HepG2 (cell line): Measurements from ENCODE around the gene CXCR4. TPM values are rescaled to one million over a fixed set of nuclear protein-coding genes. Genes with fewer than 3 reads are reported as not detected.

Experiments used
- ATAC-seq: fragments of 200-7000 bp; cut with Tn5 transposase; 3 replicates; pipeline ENCODE4 v1.9.1; 2020; ENCODE audit warnings: mild to moderate bottlenecking, moderate library complexity
- BruUV-seq: library from RNA; stranded (reverse); fragments of 400-500 nt; replicated peaks from 2 replicates; lab custom pipeline; 2021; lab: Mats Ljungman, UMichigan
- CTCF ChIA-PET: fragments of 300-600 bp; formaldehyde crosslinking; extraction: SDS; loops from one replicate; lab custom pipeline; 2021; ENCODE audit warnings: low total read pairs, inconsistent platforms, low intra/inter-chr PET ratio; lab: Yijun Ruan, JAX
- POLR2A ChIA-PET: fragments of 350-600 bp; sonication (Branson Sonifier 250); formaldehyde crosslinking; loops from one replicate; lab custom pipeline; 2020; ENCODE audit warnings: antibody characterized with exemption, inconsistent platforms; lab: Yijun Ruan, JAX
- DNase-seq: peaks from one replicate; pipeline ENCODE4 v3.0.0-alpha.2; 2015; ENCODE audit warnings: low spot score
- FAIRE-seq: peaks from 3 replicates; lab custom pipeline; 2011; peaks lifted over from hg19 to GRCh38; lab: Jason Lieb, UNC
- H2AFZ ChIP-seq: one replicate; pipeline ENCODE4 v1.6.1; 2011; ENCODE audit warnings: low read length, inconsistent platforms
- H3K27ac ChIP-seq: fragments of 300-600 bp; 3 replicates; pipeline ENCODE4 v1.8.0; 2011; ENCODE audit warnings: mixed run types, mild to moderate bottlenecking, mixed read lengths, low read length, inconsistent platforms; ENCODE audit not compliant: insufficient read depth; ENCODE audit errors: extremely low read length
- H3K27me3 ChIP-seq, 2 experiments: fragments of 200-600 bp in 1 of 2; 2 replicates in 1 of 2; 3 replicates in 1 of 2; pipeline versions ENCODE4 v1.6.0 to v1.8.0; 2011; ENCODE audit warnings: low read length in 2 of 2, mild to moderate bottlenecking in 2 of 2, moderate library complexity in 2 of 2, inconsistent platforms in 1 of 2; ENCODE audit not compliant: insufficient read depth in 2 of 2, control insufficient read depth in 1 of 2
- H3K36me3 ChIP-seq, 2 experiments: fragments of 200-600 bp in 1 of 2; replicated peaks in 1 of 2; 2 replicates in 1 of 2; 3 replicates in 1 of 2; pipeline versions ENCODE4 v1.5.1 to v1.8.0; 2011; ENCODE audit warnings: low read length in 2 of 2, inconsistent platforms in 1 of 2; ENCODE audit not compliant: insufficient read depth in 2 of 2, control insufficient read depth in 1 of 2
- H3K4me1 ChIP-seq: 2 replicates; pipeline ENCODE4 v1.5.1; 2012; ENCODE audit warnings: low read length, inconsistent platforms; ENCODE audit not compliant: insufficient read depth
- H3K4me2 ChIP-seq: 2 replicates; pipeline ENCODE4 v1.6.0; 2011; ENCODE audit warnings: low read depth, low read length, inconsistent platforms
- H3K4me3 ChIP-seq, 3 experiments: fragments of 200-600 bp in 1 of 3; sonication (generic), shearing (Covaris generic) in 1 of 3; replicated peaks in 1 of 3; 2 replicates each; pipeline ENCODE4 v1.5.1; 2011 to 2016; ENCODE audit warnings: low read length in 3 of 3, inconsistent platforms in 2 of 3, low read depth in 2 of 3, mild to moderate bottlenecking in 2 of 3, control low read depth in 1 of 3, mixed read lengths in 1 of 3; ENCODE audit not compliant: insufficient read depth in 1 of 3
- H3K79me2 ChIP-seq: one replicate; pipeline ENCODE4 v1.6.1; 2011; ENCODE audit warnings: low read length, inconsistent platforms; ENCODE audit not compliant: insufficient read depth
- H3K9ac ChIP-seq: 2 replicates; pipeline ENCODE4 v1.6.0; 2011; ENCODE audit warnings: mild to moderate bottlenecking, low read depth, low read length, inconsistent platforms; ENCODE audit not compliant: insufficient read depth
- H3K9me3 ChIP-seq: 2 replicates; pipeline ENCODE4 v1.5.1; 2012; ENCODE audit warnings: mild to moderate bottlenecking, low read length
- H4K20me1 ChIP-seq: 2 replicates; pipeline ENCODE4 v1.6.0; 2011; ENCODE audit warnings: inconsistent platforms, mild to moderate bottlenecking, low read length, moderate library complexity; ENCODE audit not compliant: insufficient read depth
- AGO2 ChIP-seq: fragments of 200-400 bp; formaldehyde crosslinking; optimal IDR thresholded peaks from 2 replicates; pipeline ENCODE3; 2017; ENCODE audit warnings: mild to moderate bottlenecking, low read depth, low read length, moderate library complexity
- DPF2 ChIP-seq: sonication (generic); formaldehyde crosslinking; IDR thresholded peaks from 2 replicates; pipeline ENCODE4 v1.4.0; 2020; ENCODE audit warnings: mild to moderate bottlenecking, low read depth, missing genetic modification reagents, borderline replicate concordance
- MXD3 ChIP-seq: IDR thresholded peaks from 2 replicates; pipeline ENCODE4 v1.6.1; 2016; ENCODE audit warnings: mild to moderate bottlenecking, missing biosample characterization, missing genetic modification reagents
- NPAS2 ChIP-seq: sonication (generic); formaldehyde crosslinking; IDR thresholded peaks from 2 replicates; pipeline ENCODE4 v1.8.0; 2022; ENCODE audit warnings: mild to moderate bottlenecking, missing genetic modification reagents, borderline replicate concordance
- SIX1 ChIP-seq: sonication (generic); formaldehyde crosslinking; IDR thresholded peaks from 2 replicates; pipeline ENCODE4 v1.4.0; 2020; ENCODE audit warnings: missing genetic modification reagents, borderline replicate concordance
- SMAD1 ChIP-seq: sonication (generic); formaldehyde crosslinking; IDR thresholded peaks from 2 replicates; pipeline ENCODE4 v1.4.0; 2020; ENCODE audit warnings: missing genetic modification reagents, low read depth, mild to moderate bottlenecking, borderline replicate concordance
- YY1 ChIP-seq: IDR thresholded peaks from 2 replicates; pipeline ENCODE4 v1.6.1; 2011; ENCODE audit warnings: low read length, low read depth, moderate library complexity, mild to moderate bottlenecking; ENCODE audit not compliant: insufficient read depth, insufficient replicate concordance
- ZNF24 ChIP-seq: fragments of 450-650 bp; IDR thresholded peaks from 2 replicates; pipeline ENCODE4 v1.6.1; 2017; ENCODE audit warnings: antibody characterized with exemption, mild to moderate bottlenecking
- ZNF264 ChIP-seq: sonication (generic); formaldehyde crosslinking; IDR thresholded peaks from 2 replicates; pipeline ENCODE4 v1.4.0; 2020; ENCODE audit warnings: missing genetic modification reagents
- ZNF652 ChIP-seq: IDR thresholded peaks from 2 replicates; pipeline ENCODE4 v1.6.1; 2016; ENCODE audit warnings: low read depth, borderline replicate concordance
- ZNF674 ChIP-seq: sonication (generic); formaldehyde crosslinking; IDR thresholded peaks from 2 replicates; pipeline ENCODE4 v1.5.0; 2020; ENCODE audit warnings: low read depth, mild to moderate bottlenecking, missing genetic modification reagents
- WGBS: methylation state at CpG from one replicate; pipeline ENCODE4 v1.1.6; 2017; ENCODE audit warnings: low lambda C conversion rate; 5-methylcytosine and 5-hydroxymethylcytosine counted together
- in situ Hi-C: cut with HindIII; loops from 2 replicates; pipeline ENCODE4 v1.10.0; 2017; ENCODE audit warnings: low pct_unique_long_range_greater_than_20kb; ENCODE audit not compliant: extremely low pct_ligation_motif_present
- intact Hi-C: fragments of 100-400 bp; cut with micrococcal nuclease; formaldehyde crosslinking; loops from one replicate; pipeline ENCODE4 v1.10.0; 2022; ENCODE audit not compliant: unreplicated experiment
- polyA plus RNA-seq, 8 experiments: library from polyadenylated mRNA; depleted of rRNA in 3 of 8; stranded (reverse) in 7 of 8; unstranded in 1 of 8; fragments of >200 nt; fragmentation: Illumina TruSeq in 4 of 8; extraction: Trizol in 4 of 8; gene quantifications; 2 replicates each; pipeline versions ENCODE4 v1.2.1 to v1.2.3, GENCODE V29; 2011 to 2016; ENCODE audit warnings: low read depth in 4 of 8, missing spikeins in 1 of 8, mixed read lengths in 1 of 8; ENCODE audit not compliant: insufficient read depth in 1 of 8
- total RNA-seq, 5 experiments: library from RNA; depleted of rRNA; stranded (reverse); fragments of >200 nt; fragmentation: Illumina TruSeq; extraction: Trizol; gene quantifications; 2 replicates each; pipeline ENCODE4 v1.2.3, GENCODE V29; 2016; ENCODE audit warnings: low read depth in 1 of 5
- TF ChIP-seq, protein P1 (sequence below): sonication (generic); formaldehyde crosslinking; IDR thresholded peaks from 2 replicates; pipeline ENCODE4 v1.5.0; 2020; ENCODE audit warnings: missing genetic modification reagents
- TF ChIP-seq, protein P2 (sequence below): sonication (generic); formaldehyde crosslinking; IDR thresholded peaks from 2 replicates; pipeline ENCODE4 v1.4.0; 2020; ENCODE audit warnings: missing genetic modification reagents

Gene CXCR4
- total and polyA plus RNA-seq, 2 of the 13 experiments (the other 11 are each of a cell fraction or from before 2014, with no cell fraction given) = 0.34 to 0.55 TPM

DNA sequence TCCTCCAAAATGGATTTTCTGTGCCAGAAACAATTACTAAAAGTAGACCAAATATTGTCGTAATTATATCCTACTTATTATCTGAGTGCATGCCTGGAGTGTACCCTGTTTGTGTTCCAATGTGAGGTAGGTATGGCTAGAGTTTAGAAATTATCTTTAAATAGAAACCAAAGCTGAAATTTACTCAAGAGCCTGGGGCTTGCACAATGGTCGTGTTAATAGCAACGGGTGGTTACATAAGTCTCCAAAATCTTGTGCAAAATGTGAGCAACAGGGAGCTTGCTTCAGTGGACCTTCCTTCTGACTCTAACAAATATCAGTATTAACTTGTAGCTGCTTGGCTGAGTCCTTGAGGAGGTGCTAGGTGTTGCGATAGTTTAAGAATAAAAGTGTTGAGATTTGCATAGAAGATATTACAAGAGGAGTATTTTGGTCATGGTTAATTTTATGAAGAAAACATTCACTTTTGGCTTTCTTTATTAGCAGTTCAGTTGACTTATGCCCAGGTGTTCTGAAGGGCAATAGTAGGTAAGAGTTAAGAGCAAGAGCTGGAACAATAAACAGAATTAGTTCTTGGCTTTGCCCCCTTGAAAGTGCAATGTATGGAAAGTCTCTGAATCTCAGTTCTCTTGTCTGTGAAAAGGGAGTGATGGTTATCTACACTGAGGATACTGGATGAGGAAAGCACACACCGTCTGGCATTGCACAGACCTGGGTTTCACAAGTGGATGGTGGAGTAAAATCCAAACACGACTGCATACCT, 4.6 kb downstream of the CXCR4 start:
- WGBS = 22% methylated on average over 6 of the region's 6 CpGs
- Histone ChIP-seq H3K79me2 (no peaks in the 10 kb centered on the region), H3K9ac (no peak overlapping the region), H2AFZ (no peak overlapping the region), H3K4me3 (no peak overlapping the region), H3K36me3 (no peaks in the 10 kb centered on the region), H3K9me3 (no peaks in the 10 kb centered on the region), H3K27ac (no peak overlapping the region), H3K4me2 (no peak overlapping the region), H4K20me1 (no peaks in the 10 kb centered on the region), H3K4me1 (peaks cover 8% of the 10 kb centered on the region; the same call in 1 of the 2 replicates), H3K27me3 (peaks cover 0 to 45% of the 10 kb centered on the region in 2 experiments; a peak in 4 of 5 replicates)
- CTCF ChIA-PET = no interaction called here
- DNase-seq (no peak), FAIRE-seq (no peak), ATAC-seq (no peak)
- no TSS peak for BruUV-seq
- TF ChIP-seq ZNF264 (no peak), MXD3 (no peak), ZNF674 (no peak), ZNF24 (no peak), DPF2 (CRISPR knock-in tag) (no peak)
- intact Hi-C loops = no loop called here
- POLR2A ChIA-PET = no interaction called here
- in situ Hi-C loops = no loop called here

DNA sequence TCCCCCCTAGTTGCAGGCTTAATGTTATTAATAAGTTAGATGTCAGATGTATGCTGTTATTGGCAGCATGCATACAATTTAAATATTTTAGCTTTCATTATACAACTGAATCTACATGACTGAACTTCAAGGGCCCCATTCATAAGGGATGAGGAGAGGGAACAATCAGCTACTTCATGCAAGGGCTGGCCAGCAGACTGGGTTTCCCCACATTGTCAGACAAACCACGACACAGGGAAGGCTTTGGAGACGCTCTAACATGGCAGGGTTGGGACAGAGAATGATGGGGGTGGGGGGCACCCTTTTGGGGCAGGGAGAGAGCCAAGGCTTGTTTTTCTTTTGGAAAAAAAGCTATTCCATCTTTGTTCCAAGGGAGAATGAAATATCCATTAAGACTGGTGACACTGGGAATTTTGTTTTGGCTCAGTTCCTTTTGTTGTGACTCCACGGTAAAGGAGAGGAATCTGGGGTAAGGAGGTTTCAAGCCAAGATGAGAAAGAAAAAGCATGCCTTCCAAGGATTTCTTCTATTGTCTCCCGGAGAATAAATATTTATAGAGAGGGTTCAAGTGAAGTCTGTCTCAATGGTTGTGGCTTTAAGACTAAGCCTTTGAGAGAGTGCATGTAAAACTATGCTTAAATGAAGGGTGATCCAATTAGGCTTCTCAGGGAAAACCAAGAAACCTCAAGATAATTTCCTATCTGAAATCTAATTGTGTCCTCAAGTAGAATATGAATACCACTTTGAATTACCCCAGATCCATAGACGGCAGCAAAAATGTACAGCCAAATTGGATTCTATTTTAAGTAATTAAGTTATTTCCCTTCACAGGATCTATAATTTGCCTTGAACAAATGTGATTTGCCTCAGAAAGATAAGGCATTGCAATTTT, 5.4 kb downstream of the CXCR4 start:
- peaks cover 0 to 38% of the 10 kb centered on the region in 2 experiments; a peak in 3 of 5 replicates for H3K27me3 ChIP-seq
- no peaks in the 10 kb centered on the region for H3K79me2 ChIP-seq
- no peak overlapping the region for H3K4me2 ChIP-seq
- H3K36me3 ChIP-seq = no peaks in the 10 kb centered on the region
- no peak overlapping the region for H2AFZ ChIP-seq
- H4K20me1 ChIP-seq = no peaks in the 10 kb centered on the region
- H3K4me1 ChIP-seq = peaks cover 7% of the 10 kb centered on the region; the same call in 1 of the 2 replicates
- ATAC-seq (no peak), FAIRE-seq (no peak), DNase-seq (no peak)
- H3K9ac ChIP-seq = no peak overlapping the region
- 29% methylated on average over 5 of the region's 5 CpGs for WGBS
- CTCF ChIA-PET = no interaction called here
- BruUV-seq = no TSS peak
- intact Hi-C loops (no loop called here), in situ Hi-C loops (no loop called here)
- H3K9me3 ChIP-seq = no peaks in the 10 kb centered on the region
- H3K27ac ChIP-seq = no peak overlapping the region
- POLR2A ChIA-PET = no interaction called here
- no peak overlapping the region for H3K4me3 ChIP-seq
- no peak for TF ChIP-seq SIX1 (CRISPR knock-in tag)
- TF ChIP-seq SMAD1 (CRISPR knock-in tag) = no peak
- TF ChIP-seq ZNF652 (CRISPR knock-in tag) = no peak
- TF ChIP-seq, protein P1, sequence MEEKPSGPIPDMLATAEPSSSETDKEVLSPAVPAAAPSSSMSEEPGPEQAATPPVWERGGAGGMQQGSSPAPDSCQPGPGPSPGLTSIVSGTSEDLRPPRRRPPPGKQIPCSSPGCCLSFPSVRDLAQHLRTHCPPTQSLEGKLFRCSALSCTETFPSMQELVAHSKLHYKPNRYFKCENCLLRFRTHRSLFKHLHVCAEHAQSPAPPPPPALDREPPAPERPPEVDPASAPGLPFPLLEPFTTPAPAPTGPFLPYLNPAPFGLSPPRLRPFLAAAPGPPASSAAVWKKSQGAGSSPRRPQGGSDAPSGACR (CRISPR knock-in tag) = no peak
- TF ChIP-seq, protein P2, sequence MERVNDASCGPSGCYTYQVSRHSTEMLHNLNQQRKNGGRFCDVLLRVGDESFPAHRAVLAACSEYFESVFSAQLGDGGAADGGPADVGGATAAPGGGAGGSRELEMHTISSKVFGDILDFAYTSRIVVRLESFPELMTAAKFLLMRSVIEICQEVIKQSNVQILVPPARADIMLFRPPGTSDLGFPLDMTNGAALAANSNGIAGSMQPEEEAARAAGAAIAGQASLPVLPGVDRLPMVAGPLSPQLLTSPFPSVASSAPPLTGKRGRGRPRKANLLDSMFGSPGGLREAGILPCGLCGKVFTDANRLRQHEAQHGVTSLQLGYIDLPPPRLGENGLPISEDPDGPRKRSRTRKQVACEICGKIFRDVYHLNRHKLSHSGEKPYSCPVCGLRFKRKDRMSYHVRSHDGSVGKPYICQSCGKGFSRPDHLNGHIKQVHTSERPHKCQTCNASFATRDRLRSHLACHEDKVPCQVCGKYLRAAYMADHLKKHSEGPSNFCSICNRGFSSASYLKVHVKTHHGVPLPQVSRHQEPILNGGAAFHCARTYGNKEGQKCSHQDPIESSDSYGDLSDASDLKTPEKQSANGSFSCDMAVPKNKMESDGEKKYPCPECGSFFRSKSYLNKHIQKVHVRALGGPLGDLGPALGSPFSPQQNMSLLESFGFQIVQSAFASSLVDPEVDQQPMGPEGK (CRISPR knock-in tag) = no peak
- no peak for TF ChIP-seq NPAS2 (CRISPR knock-in tag)
- TF ChIP-seq YY1 = no peak
- no peak for TF ChIP-seq AGO2
